Measurements from ENCODE around the gene CD47.

- TF ChIP-seq CTCF (IDR thresholded peaks at IDR 0.05) (no peak), EZH2 (IDR thresholded peaks at IDR 0.05; ENCODE audit: borderline replicate concordance, insufficient read depth, low read depth, low read length, poor library complexity, severe bottlenecking) (no peak)
Observed at GRCh38 chr3:108046247-108046646, 44.6 kb downstream of the CD47 start.
